ENCODE data around the gene SMAD7.

Gene SMAD7

GRCh38 chr18:48914581-48915251 lies 36.0 kb downstream of the SMAD7 start:
- no peak for DNase-seq (ENCODE audit: low read depth)

GRCh38 chr18:48913775-48914174 lies 37.0 kb downstream of the SMAD7 start:
- DNase-seq (ENCODE audit: low read depth) = no peak

GRCh38 chr18:48913201-48913600 lies 37.6 kb downstream of the SMAD7 start:
- peak; percentile 40 for DNase-seq (ENCODE audit: low read depth)

- DNase-seq (ENCODE audit: low read depth) = no peak
Observed at GRCh38 chr18:48910972-48911545, 39.7 kb downstream of the SMAD7 start.

GRCh38 chr18:48909721-48910120 lies 41.0 kb downstream of the SMAD7 start:
- no peak for DNase-seq (ENCODE audit: low read depth)

GRCh38 chr18:48908916-48909315 lies 41.8 kb downstream of the SMAD7 start:
- no peak for DNase-seq (ENCODE audit: low read depth)

- no peak for DNase-seq (ENCODE audit: low read depth)
Observed at GRCh38 chr18:48905513-48905912, 45.3 kb downstream of the SMAD7 start.

- DNase-seq (ENCODE audit: low read depth) = no peak
Observed at GRCh38 chr18:48904847-48905394, 45.8 kb downstream of the SMAD7 start.

- DNase-seq (ENCODE audit: low read depth) = no peak
Observed at GRCh38 chr18:48904091-48904490, 46.7 kb downstream of the SMAD7 start.

GRCh38 chr18:48902856-48903601 lies 47.7 kb downstream of the SMAD7 start:
- no peak for DNase-seq (ENCODE audit: low read depth)

GRCh38 chr18:48902023-48902855 lies 48.5 kb downstream of the SMAD7 start:
- no peak for DNase-seq (ENCODE audit: low read depth)

- no peak for DNase-seq (ENCODE audit: low read depth)
Observed at GRCh38 chr18:48901145-48902022, 49.4 kb downstream of the SMAD7 start.

GRCh38 chr18:48900469-48900868 lies 50.3 kb downstream of the SMAD7 start:
- no peak for DNase-seq (ENCODE audit: low read depth)

GRCh38 chr18:48899558-48900174 lies 51.1 kb downstream of the SMAD7 start:
- no peak for DNase-seq (ENCODE audit: low read depth)

GRCh38 chr18:48898521-48898920 lies 52.2 kb downstream of the SMAD7 start:
- DNase-seq (ENCODE audit: low read depth) = no peak

- no peak for DNase-seq (ENCODE audit: low read depth)
Observed at GRCh38 chr18:48897531-48897930, 53.2 kb downstream of the SMAD7 start.

- DNase-seq (ENCODE audit: low read depth) = no peak
Observed at GRCh38 chr18:48896875-48897511, 53.8 kb downstream of the SMAD7 start.

GRCh38 chr18:48896326-48896874 lies 54.4 kb downstream of the SMAD7 start:
- DNase-seq (ENCODE audit: low read depth) = no peak

GRCh38 chr18:48894799-48895346 lies 55.9 kb downstream of the SMAD7 start:
- no peak for DNase-seq (ENCODE audit: low read depth)
